ENCODE data around the gene PLA2G4E. TPM values are rescaled to one million over a fixed set of nuclear protein-coding genes. Genes with fewer than 3 reads are reported as not detected.
A peak's percentile ranks its signal among the peaks of the same experiment; 100 is the strongest.

PLA2G4E gene
- total RNA-seq, 1 donor from 2014 or later, result 0.08 TPM

DNA sequence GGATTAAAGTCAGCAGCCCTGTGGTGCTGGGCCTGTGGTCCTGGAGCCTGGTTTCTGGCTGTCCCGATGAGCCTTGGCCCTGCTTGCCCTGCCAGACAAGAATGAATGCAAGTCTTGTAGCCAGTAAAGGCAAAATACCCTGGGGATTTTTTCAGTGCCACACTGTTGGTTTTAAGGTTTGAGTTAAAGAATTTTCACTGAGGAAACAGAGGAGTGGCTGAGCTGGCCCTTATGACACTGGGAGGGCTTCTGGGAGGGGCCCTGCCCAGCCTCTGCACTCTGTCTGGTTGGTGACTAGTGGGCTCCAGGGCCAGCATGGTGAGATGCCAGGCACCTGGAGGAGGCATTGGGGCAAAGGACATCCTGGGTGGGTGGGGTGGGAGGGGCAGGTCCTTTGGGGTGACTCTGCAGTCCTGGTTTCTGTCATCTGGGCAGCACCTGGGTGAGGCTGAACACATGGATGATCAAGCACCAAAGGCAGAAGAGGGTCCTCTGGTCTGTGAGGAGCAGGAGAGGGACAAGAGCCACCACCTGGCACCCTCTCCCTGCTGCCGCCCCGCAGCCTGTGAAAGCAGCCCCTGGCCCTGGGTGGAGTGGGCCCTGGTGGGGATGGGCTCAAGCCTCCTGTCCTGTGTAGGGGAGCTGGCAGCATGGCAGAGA is 12.5 kb upstream of the PLA2G4E start:
- DNase-seq (ENCODE audit: low spot score), result peak; percentile 44
- intact Hi-C loops (cut with DNase I), result no loop called here

DNA sequence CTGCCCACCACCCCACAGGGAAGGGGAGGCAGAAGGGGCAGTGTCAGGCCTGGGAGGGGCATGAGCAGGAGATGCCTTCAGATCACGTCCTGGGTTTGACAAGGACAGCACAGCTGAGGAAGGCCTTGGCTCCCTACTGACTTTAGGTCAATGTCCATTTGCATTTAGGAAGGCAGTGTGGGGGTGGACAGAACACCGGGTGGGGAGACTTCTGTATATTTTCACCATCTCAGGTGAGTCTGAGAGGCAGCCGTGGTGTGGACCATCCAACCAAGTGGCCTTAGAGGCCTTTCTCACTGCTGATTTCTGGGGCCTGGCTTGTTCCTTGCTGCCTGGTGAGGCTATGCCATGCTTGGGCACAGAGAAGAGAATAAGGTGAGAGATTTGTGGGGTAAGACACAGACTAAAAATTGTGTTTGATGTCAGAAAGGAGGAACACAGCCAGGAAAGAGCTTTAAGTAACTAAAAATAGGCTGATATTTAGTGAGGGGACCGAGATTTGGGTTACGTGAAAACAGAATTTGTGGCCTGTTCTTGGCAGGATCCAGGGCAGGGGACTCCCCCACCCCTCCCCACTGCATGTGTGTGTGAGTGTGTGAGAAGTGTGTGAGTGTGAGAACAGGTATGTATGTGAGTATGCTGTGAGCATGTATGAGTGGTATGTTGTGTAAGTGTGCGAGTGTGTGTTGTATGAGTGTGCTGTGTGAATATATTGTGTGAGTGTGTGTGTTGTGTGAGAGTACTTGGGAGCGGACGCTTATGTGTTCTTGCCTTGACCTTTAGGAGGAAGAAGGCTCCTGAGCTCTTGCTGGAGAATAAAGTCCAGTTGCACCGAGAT is 11.8 kb upstream of the PLA2G4E start:
- DNase-seq (ENCODE audit: low spot score), result peak; percentile 31
- intact Hi-C loops (cut with DNase I), result no loop called here

DNA sequence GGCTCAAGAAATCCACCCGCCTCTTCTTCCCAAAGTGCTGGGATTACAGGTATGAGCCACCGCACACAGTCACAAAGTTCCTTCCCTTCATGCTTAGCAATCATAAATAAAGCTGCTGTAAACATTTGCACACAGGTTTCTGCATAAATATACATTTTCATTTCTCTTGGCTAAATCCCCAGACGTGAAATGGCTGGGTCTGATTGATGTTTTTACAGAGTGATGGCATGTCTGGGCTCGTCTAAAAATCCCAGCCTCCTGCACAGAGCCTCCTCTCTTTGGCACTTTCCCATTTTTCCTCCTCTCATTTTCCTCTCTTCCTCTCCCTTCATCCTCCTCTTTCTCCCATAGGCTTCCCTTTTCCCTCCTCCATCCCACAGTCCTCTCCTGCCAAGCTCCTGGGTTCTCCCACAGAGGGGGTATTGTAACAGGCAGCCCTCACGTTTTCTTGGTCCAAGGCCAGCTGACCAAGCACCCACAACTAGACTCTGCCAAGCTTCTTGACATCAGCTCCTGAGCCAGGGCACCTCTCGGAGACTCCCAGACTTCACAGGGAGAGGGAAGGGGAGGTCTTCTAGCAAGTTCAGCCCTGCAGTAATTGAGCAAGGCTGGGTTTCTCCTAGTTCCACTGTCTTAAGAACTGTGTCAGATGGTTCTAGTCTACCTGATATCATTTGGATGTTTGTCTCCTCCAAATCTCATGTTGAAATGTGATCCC is 10.5 kb upstream of the PLA2G4E start:
- intact Hi-C loops (cut with DNase I), result no loop called here
- no peak for DNase-seq (ENCODE audit: low spot score)

DNA sequence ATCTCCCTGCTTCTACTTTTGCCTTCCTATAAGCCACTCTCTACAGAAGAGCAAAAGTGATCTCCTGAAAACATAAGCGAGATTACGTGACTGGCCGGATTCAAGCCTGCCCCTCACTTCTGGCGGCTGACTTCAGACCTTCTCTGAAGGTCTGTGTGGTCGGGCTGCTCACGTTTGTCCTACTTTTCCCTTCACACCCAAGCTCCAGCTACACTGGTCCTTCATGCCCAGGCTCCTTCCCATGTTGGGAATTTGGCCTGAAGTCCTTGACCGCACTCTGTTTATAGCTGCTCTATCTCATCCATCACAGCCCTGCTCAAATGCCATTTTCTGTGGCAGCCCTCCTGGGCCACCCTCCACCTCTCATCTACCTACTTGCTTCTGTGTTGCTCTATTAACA is 6.7 kb upstream of the PLA2G4E start:
- intact Hi-C loops (cut with DNase I), result no loop called here
- DNase-seq (ENCODE audit: low spot score), result peak; percentile 46

DNA sequence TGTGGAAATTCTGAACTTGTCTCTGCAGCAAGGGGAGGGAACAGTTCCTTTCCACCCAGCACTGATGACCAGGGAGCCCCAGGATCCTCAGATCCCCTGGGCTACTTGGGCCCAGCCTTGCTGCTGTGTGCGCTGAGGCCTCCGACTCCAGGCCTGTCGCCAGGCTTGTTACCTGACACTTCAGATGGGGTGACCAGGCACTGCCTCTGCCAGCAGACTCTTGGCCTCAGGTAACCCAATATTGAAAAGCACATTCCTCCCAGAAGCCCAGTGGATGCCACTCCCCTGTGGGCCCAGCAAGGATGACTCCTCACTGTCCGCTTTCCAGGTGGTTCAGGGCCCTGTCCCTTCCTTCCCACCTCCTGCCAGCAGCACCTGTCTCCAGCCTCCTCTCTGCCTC is 3.5 kb upstream of the PLA2G4E start:
- intact Hi-C loops (cut with DNase I), result no loop called here
- peak; percentile 36 for DNase-seq (ENCODE audit: low spot score)

DNA sequence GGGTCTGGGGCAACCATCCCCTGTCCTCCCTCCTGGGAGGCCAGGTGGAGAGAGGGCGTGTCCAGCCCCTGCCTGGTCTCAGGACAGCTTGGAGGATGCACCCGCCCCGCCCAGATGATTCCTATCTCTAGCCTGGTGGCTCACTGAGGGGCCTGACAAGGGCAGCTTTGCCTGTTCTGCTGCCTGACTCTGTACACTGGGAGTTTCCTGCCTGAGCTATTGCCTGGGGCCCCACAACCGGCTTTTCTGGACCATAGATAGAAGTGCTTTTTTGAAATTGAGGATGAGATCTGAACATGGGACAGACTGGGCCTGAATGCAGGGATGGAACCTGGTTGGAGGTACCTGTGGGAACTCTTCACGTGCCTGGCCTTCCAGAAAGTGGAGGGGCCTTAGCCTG is 751 bp upstream of the PLA2G4E start:
- DNase-seq (ENCODE audit: low spot score), result peak; percentile 14
- intact Hi-C loops (cut with DNase I), result no loop called here

DNA sequence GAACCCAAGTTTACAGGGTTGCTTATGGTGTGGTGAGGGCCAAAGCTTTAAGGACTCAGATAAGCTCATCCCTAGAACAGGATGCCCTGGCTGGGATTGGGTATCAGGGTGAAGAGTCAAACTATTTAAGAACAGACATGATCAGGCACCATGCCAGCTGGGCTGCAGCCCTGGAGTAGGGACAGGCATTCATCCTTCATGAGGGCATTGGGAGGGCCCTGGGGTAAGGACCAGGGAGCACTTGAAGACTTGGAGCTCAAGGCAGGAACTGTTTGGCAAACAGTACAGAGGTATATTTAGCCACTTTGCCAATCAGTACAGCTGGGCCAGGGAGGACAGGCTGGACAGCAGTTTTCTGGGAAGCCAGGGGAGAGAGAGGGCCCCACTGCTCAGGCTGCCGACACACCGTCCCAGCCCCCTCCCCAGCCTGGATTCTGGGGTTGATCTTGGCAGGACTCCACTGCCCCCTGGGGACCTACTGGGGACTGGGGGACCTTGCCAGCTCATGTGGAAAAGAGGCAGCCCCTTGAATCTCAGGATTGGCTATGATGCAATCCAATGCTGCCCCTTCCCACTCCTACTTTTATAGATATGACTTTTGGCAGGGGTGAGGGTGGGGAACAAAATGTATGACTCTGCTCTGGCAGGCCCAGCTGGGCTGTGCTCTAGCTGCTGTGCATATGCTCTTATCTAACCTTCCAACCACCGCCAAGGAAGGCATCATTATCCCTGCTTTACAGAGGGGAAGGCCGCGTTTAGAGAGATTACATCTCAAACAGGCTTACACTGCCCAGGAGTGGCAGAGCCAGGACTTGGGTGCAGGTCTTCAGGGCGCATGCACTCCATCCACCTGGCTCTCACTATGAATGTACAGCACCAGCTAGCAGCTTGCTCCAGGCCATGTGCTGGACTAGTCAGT is 2.3 kb downstream of the PLA2G4E start:
- DNase-seq (ENCODE audit: low spot score), result no peak
- intact Hi-C loops (cut with DNase I), result loop anchor here (5.0 kb wide), 1 partner anchor 34 kb away; no protein-coding TSS in a partner anchor

DNA sequence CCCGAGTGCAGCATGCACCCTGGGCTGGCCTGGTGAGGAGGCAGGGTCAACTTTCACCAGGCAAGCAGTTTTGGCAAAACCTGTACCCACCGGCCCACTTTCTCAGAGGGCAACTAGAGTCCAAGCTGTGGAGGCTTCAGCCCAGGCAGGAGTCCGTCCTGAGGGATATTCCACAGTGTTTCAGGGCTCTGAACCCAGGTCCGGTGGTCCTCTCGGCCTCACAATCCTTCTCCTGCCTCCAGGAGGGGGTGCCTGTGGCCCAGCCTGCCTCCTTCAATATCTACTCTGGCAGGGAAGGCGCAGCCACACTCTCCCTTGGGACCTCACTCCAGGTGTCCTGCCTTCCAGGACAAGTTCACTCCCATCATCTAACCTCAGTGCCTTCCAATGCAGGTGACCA is 3.9 kb downstream of the PLA2G4E start:
- no peak for DNase-seq (ENCODE audit: low spot score)
- intact Hi-C loops (cut with DNase I), result loop anchor here (5.0 kb wide), 1 partner anchor 35 kb away; no protein-coding TSS in a partner anchor

DNA sequence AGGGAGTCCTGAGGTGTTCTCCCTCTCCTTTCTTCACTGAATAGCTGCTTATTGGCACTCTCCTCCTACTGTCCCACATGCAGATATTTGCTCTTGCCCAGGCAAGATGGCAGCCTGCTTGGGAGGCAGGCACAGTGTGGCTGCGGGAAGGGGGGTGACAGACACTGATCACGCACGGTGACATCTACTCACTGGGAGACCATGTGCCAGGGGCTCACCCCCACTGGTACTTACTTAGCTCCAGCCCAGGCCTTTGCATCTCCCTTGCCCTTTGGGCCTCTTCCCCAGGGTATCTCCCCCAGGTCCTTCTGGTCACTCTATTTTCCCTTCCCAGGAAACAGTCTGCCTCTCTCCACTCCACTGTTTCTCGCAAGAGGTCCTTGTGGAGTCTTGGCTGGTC is 6.4 kb downstream of the PLA2G4E start:
- intact Hi-C loops (cut with DNase I), result no loop called here
- DNase-seq (ENCODE audit: low spot score), result no peak

DNA sequence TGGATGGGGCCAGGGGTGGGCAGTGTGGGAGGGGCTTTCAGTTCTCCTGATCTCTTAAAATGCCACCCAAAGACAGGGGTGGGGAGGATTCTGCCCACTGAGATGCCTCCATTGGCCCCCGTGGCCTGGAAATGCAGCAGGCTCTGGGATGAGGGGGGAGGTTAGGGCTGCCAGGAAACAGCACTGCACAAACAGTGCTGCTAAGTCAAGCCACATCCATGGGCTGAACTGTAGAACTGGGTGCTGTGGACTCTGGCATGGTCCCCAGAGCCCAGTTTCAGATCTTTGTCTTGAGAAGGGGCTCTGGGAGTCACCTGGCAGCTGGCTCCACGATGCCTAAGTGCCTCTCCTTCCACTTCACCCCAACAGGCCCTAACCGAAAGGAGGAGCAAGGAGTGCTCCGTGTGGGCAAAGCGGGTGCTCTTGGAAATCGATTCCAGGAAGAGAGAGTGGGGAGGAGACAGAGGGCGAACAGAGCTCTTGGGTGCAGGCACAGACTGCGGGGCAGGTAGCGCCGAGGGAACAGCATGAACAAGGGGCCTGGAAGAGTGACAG is 7.8 kb downstream of the PLA2G4E start:
- DNase-seq (ENCODE audit: low spot score), result no peak

DNA sequence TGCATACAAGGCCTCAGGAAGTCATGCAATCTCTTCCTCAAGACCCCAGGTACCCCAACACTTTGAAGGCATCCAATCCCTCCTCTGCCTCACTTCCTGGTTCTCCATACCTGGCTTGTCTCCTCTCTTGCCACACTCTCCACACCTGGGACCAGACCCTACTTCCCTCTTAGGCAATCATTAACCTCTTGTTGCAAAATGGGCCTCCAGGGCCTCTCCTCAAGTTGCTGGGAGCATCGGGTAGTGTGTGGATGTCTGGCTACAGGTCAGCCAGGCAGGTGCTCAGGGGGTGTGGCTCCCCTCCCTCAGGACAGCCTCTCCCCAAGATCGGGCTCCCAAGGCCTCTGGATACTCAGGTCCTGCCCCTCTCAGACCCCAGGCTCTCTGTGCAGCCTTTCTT is 8.6 kb downstream of the PLA2G4E start:
- no peak for DNase-seq (ENCODE audit: low spot score)

More for the DNA sequence above, 7.8 kb downstream of the PLA2G4E start:
- intact Hi-C loops (cut with DNase I), result no loop called here

DNA sequence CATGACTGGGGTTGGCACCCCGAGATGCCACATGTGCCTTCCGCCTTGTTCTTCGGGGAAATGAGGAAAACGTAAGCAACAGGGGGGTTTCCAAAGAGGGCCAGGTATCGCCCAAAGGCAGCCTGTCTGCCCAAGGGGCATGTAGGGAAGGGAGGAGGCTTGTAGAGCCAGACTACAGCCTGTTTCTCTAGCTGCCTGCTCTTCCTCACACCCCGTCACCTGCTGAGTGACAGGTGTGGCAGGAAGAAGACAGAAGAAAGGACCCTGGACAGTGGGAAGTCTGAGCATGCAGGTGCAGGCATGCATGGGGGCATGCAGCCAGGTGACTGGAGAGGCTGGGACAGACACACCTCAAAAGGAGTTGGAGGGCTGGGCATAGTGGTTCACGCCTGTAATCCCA is 9.8 kb downstream of the PLA2G4E start:
- no peak for DNase-seq (ENCODE audit: low spot score)
- intact Hi-C loops (cut with DNase I), result no loop called here

More for the DNA sequence above, 8.6 kb downstream of the PLA2G4E start:
- intact Hi-C loops (cut with DNase I), result no loop called here

DNA sequence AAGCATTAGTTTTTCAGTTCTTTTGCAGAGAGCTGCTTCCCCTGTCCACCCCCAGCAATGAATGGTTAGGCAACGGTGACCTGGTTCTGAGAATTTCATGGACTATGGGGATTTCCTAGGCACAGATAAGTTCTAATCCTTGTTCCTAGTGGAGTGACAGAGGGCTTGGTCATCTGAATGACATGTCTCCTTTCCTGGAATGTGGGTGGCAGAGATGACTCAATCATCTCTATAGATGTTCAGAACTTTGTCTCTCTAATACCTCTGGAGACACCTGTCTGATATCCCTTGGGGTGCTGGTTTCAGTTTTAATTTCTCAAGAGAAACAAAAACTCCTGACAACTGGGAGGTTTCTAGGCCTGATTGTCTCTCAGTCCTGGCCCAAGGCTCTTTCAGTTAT is 10.4 kb downstream of the PLA2G4E start:
- no peak for DNase-seq (ENCODE audit: low spot score)
- intact Hi-C loops (cut with DNase I), result no loop called here

DNA sequence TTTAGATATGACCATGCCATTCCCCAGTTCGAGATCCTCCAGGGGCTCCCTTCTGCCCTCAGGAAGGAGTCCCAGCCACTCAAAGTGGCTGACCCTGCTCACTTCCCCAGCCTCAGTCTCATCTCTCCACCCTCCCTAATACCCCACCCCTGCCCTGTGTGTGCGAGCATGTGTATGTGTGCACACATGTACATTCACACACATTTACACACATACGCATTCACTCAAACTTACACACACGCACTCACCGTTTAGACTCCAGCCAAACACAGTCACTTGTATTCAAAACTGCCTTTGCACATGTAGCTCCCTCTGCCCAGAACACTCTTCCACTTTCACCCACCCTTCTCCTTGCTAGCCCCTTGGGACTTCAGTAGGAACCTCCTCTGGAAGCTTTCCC is 11.4 kb downstream of the PLA2G4E start:
- intact Hi-C loops (cut with DNase I), result no loop called here
- no peak for DNase-seq (ENCODE audit: low spot score)

DNA sequence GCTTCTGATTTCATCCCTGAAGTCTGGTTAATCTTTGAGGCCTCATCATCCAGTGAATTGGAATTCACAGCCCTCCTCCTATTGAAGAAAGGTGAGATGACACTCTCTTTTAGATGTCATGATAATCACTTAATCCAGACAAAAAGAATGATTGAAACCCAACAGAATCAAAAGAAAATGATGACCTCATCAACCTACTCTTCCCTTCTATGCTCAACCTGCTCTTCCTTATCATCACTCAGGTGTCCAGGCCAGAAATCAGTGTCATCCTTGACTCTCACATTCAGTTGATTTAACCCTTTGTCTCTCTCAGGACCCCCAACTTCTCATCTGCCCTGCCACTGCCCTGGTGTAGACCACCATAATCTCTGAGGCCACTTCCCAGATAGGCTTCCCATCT is 11.8 kb downstream of the PLA2G4E start:
- intact Hi-C loops (cut with DNase I), result no loop called here
- DNase-seq (ENCODE audit: low spot score), result no peak

DNA sequence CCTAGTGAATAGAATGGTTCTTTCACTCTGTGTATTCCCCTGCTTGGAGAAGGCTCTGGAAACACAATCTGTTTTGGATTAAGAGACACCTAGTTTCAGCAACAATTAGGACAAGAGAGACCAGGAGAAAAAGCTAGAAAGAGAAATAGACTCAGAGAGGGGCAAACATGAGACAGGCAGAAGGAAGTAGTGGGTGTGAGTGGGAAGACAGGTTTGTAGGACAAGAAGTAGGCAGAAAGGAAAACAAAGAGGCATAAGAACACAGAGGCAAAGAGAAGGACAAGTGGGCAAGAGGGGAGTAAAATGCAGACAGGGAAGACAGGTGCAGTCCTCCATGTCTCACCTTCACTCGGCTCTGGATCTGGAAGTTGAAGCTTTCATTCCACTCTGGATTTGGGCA is 13.5 kb downstream of the PLA2G4E start:
- intact Hi-C loops (cut with DNase I), result no loop called here

DNA sequence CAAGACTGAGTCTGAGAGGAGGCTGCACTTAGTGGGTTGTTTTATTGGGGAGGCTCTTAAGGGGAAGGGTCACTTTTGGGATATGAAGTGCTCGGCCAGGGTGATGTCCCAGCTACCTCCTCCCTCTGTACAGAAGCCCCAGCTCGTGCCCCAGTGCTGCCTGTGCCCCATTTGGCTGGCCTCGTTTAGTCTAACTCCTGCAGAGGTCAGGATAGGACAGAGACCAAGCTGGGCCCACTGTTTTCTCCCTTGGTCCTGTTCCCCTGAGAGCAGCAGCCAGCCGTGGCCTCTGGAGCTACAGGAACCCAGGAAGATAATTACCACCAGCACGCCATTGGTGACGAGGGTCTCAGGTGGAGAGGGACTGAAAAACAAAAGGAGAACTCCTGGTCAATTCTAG is 18.5 kb downstream of the PLA2G4E start:
- intact Hi-C loops (cut with DNase I), result no loop called here
- no peak for DNase-seq (ENCODE audit: low spot score)

More for the DNA sequence above, 13.5 kb downstream of the PLA2G4E start:
- no peak for DNase-seq (ENCODE audit: low spot score)

DNA sequence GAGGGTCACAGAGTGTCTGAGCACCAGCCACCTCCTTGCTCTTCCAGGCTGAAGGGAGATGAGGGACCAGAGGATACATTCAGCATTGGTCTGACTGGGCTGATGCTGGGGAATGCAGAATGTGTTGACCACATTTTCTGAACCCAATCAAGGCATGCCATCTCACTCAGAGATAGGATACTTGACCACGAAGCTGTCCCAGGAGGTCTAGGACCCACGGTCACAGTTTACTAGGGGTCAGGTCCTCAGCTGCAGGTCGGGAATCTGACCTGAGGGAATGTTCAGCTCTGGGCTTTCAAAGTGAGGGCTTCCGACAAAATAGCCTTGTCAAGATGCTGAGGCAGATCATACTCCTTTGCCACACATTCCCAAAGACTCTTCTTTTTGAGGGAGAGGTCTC is 19.6 kb downstream of the PLA2G4E start:
- intact Hi-C loops (cut with DNase I), result no loop called here
- no peak for DNase-seq (ENCODE audit: low spot score)
